Karpas-422 (cell line): Measurements from ENCODE around the gene F11. TPM values are rescaled to one million over a fixed set of nuclear protein-coding genes. Genes with fewer than 3 reads are reported as not detected.
"Not testable (repeated sequence)": the region's sequence is repeated elsewhere in the genome, so short reads cannot be mapped to it uniquely, and the experiment has no call there.

Source experiments
- DNase-seq: peaks from one replicate; pipeline ENCODE4 v3.0.0-alpha.2; 2015
- H2AFZ ChIP-seq: fragments of 200-600 bp; sonication (generic); 2 replicates; pipeline ENCODE4 v1.6.1; 2014; ENCODE audit warnings: antibody characterized with exemption, low read length, mixed read lengths
- H3K27ac ChIP-seq: fragments of 200-600 bp; sonication (generic); 2 replicates; pipeline ENCODE4 v1.5.1; 2014; ENCODE audit warnings: mild to moderate bottlenecking, low read length, moderate library complexity
- H3K27me3 ChIP-seq: fragments of 200-600 bp; sonication (generic); 2 replicates; pipeline ENCODE4 v1.6.1; 2014; ENCODE audit warnings: low read length, mixed read lengths
- H3K36me3 ChIP-seq: fragments of 200-600 bp; sonication (generic); 2 replicates; pipeline ENCODE4 v1.6.1; 2014; ENCODE audit warnings: low read length, mixed read lengths; ENCODE audit not compliant: insufficient read depth
- H3K4me1 ChIP-seq: fragments of 200-600 bp; sonication (generic); 2 replicates; pipeline ENCODE4 v1.6.1; 2014; ENCODE audit warnings: mild to moderate bottlenecking, low read length, mixed read lengths
- H3K4me2 ChIP-seq: fragments of 200-600 bp; sonication (generic); 2 replicates; pipeline ENCODE4 v1.6.1; 2014; ENCODE audit warnings: low read length, low read depth, mild to moderate bottlenecking; ENCODE audit not compliant: poor library complexity, severe bottlenecking
- H3K4me3 ChIP-seq: fragments of 200-600 bp; sonication (generic); 2 replicates; pipeline ENCODE4 v1.5.1; 2014; ENCODE audit warnings: mild to moderate bottlenecking, antibody characterized with exemption, low read length, mixed read lengths
- H3K79me2 ChIP-seq: fragments of 200-600 bp; sonication (generic); 2 replicates; pipeline ENCODE4 v1.6.1; 2014; ENCODE audit warnings: mild to moderate bottlenecking, low read length, mixed read lengths
- H3K9ac ChIP-seq: fragments of 200-600 bp; sonication (generic); 2 replicates; pipeline ENCODE4 v1.6.0; 2014; ENCODE audit warnings: low read length
- H3K9me2 ChIP-seq: fragments of 200-600 bp; sonication (generic), shearing (Covaris generic); replicated peaks from 2 replicates; pipeline ENCODE4 v1.6.0; 2014; ENCODE audit warnings: mild to moderate bottlenecking, low read length, moderate library complexity; ENCODE audit not compliant: insufficient read depth
- H3K9me3 ChIP-seq: fragments of 300-700, 200-600 bp; sonication (generic); 2 replicates; pipeline ENCODE4 v1.6.1; 2014; ENCODE audit warnings: low read length, mixed read lengths
- H4K20me1 ChIP-seq: fragments of 200-600 bp; sonication (generic); 2 replicates; pipeline ENCODE4 v1.6.1; 2014; ENCODE audit warnings: mild to moderate bottlenecking, antibody characterized with exemption, low read length, low read depth; ENCODE audit not compliant: insufficient read depth
- total RNA-seq: library from RNA; depleted of rRNA; stranded (reverse); fragments of >200 nt; shearing (Covaris generic); gene quantifications from 2 replicates; pipeline ENCODE4 v1.2.3, GENCODE V29; 2014; ENCODE audit warnings: low replicate concordance

F11 gene
- total RNA-seq, 1 experiment from 2014 or later, result 0.34 TPM

GRCh38 chr4:186227744-186228513 is 38.1 kb upstream of the F11 start:
- Histone ChIP-seq H3K4me2 (no peak overlapping the region), H3K9me2 (no peaks in the 10 kb centered on the region), H4K20me1 (no peaks in the 10 kb centered on the region), H3K9me3 (0 out of 2 replicates have a peak, but pooled peaks cover 3% of the 10 kb centered on the region), H3K9ac (no peak overlapping the region), H3K27ac (no peak overlapping the region), H2AFZ (no peak overlapping the region), H3K36me3 (peaks cover 6% of the 10 kb centered on the region), H3K4me1 (no peaks in the 10 kb centered on the region), H3K4me3 (no peak overlapping the region), H3K27me3 (no peaks in the 10 kb centered on the region), H3K79me2 (no peaks in the 10 kb centered on the region)
- no peak for DNase-seq

- Histone ChIP-seq H3K9ac (no peak overlapping the region), H3K4me3 (no peak overlapping the region), H3K36me3 (peaks cover 6% of the 10 kb centered on the region), H4K20me1 (no peaks in the 10 kb centered on the region), H3K9me2 (no peaks in the 10 kb centered on the region), H3K27ac (no peak overlapping the region), H3K4me2 (no peak overlapping the region), H3K9me3 (0 out of 2 replicates have a peak, but pooled peaks cover 3% of the 10 kb centered on the region), H3K4me1 (no peaks in the 10 kb centered on the region), H3K79me2 (no peaks in the 10 kb centered on the region), H2AFZ (no peak overlapping the region), H3K27me3 (no peaks in the 10 kb centered on the region)
- no peak for DNase-seq
These were observed 37.5 kb upstream of the F11 start for GRCh38 chr4:186228514-186228894.

GRCh38 chr4:186234367-186234766 is 31.6 kb upstream of the F11 start:
- no peak overlapping the region for H2AFZ ChIP-seq

GRCh38 chr4:186236126-186236525 is 29.9 kb upstream of the F11 start:
- H3K4me3 ChIP-seq, result no peak overlapping the region
- DNase-seq, result no peak
- H3K9ac ChIP-seq, result no peak overlapping the region
- H2AFZ ChIP-seq, result no peak overlapping the region
- H3K9me3 ChIP-seq, result no peaks in the 10 kb centered on the region
- H3K79me2 ChIP-seq, result no peaks in the 10 kb centered on the region
- no peak overlapping the region for H3K27ac ChIP-seq
- H3K27me3 ChIP-seq, result no peaks in the 10 kb centered on the region
- H3K36me3 ChIP-seq, result no peaks in the 10 kb centered on the region
- H3K4me1 ChIP-seq, result no peaks in the 10 kb centered on the region
- H4K20me1 ChIP-seq, result no peaks in the 10 kb centered on the region
- H3K9me2 ChIP-seq, result no peaks in the 10 kb centered on the region
- no peak overlapping the region for H3K4me2 ChIP-seq

More at GRCh38 chr4:186234367-186234766, 31.6 kb upstream of the F11 start:
- Histone ChIP-seq H3K36me3 (no peaks in the 10 kb centered on the region; the same call in 1 of the 2 replicates), H3K27ac (no peak overlapping the region), H3K27me3 (no peaks in the 10 kb centered on the region), H3K4me2 (no peak overlapping the region), H3K9me2 (no peaks in the 10 kb centered on the region), H4K20me1 (no peaks in the 10 kb centered on the region), H3K4me1 (no peaks in the 10 kb centered on the region), H3K9me3 (no peaks in the 10 kb centered on the region), H3K4me3 (no peak overlapping the region), H3K79me2 (no peaks in the 10 kb centered on the region), H3K9ac (no peak overlapping the region)
- DNase-seq, result no peak

GRCh38 chr4:186240452-186240847 is 25.5 kb upstream of the F11 start:
- H3K9ac ChIP-seq, result no peak overlapping the region
- no peaks in the 10 kb centered on the region for H4K20me1 ChIP-seq

GRCh38 chr4:186240848-186241491 is 25.0 kb upstream of the F11 start:
- no peaks in the 10 kb centered on the region for H3K4me1 ChIP-seq
- H3K9ac ChIP-seq, result no peak overlapping the region
- H3K36me3 ChIP-seq, result no peaks in the 10 kb centered on the region

More at GRCh38 chr4:186240452-186240847, 25.5 kb upstream of the F11 start:
- H3K4me3 ChIP-seq, result no peak overlapping the region
- H2AFZ ChIP-seq, result no peak overlapping the region
- H3K27me3 ChIP-seq, result no peaks in the 10 kb centered on the region
- H3K4me1 ChIP-seq, result no peaks in the 10 kb centered on the region
- no peak for DNase-seq
- H3K36me3 ChIP-seq, result no peaks in the 10 kb centered on the region
- H3K79me2 ChIP-seq, result no peaks in the 10 kb centered on the region
- no peak overlapping the region for H3K27ac ChIP-seq
- H3K9me3 ChIP-seq, result no peaks in the 10 kb centered on the region
- no peak overlapping the region for H3K4me2 ChIP-seq
- no peaks in the 10 kb centered on the region for H3K9me2 ChIP-seq

GRCh38 chr4:186241616-186242015 is 24.4 kb upstream of the F11 start:
- Histone ChIP-seq H3K9me3 (no peaks in the 10 kb centered on the region), H3K9me2 (no peaks in the 10 kb centered on the region), H3K36me3 (no peaks in the 10 kb centered on the region), H3K4me3 (no peak overlapping the region), H3K4me2 (no peak overlapping the region), H3K27ac (no peak overlapping the region), H3K27me3 (no peaks in the 10 kb centered on the region), H3K9ac (no peak overlapping the region), H4K20me1 (no peaks in the 10 kb centered on the region), H3K4me1 (no peaks in the 10 kb centered on the region), H3K79me2 (no peaks in the 10 kb centered on the region), H2AFZ (no peak overlapping the region)
- no peak for DNase-seq

More at GRCh38 chr4:186240848-186241491, 25.0 kb upstream of the F11 start:
- no peaks in the 10 kb centered on the region for H3K79me2 ChIP-seq
- H4K20me1 ChIP-seq, result no peaks in the 10 kb centered on the region
- no peaks in the 10 kb centered on the region for H3K9me2 ChIP-seq
- no peak overlapping the region for H3K4me2 ChIP-seq
- H3K27me3 ChIP-seq, result no peaks in the 10 kb centered on the region
- no peak overlapping the region for H3K27ac ChIP-seq
- DNase-seq, result no peak
- no peak overlapping the region for H2AFZ ChIP-seq
- no peaks in the 10 kb centered on the region for H3K9me3 ChIP-seq
- H3K4me3 ChIP-seq, result no peak overlapping the region

GRCh38 chr4:186242031-186242430 is 24.0 kb upstream of the F11 start:
- not testable (repeated sequence) for DNase-seq, H3K79me2 ChIP-seq, H4K20me1 ChIP-seq, H3K9ac ChIP-seq, H3K4me1 ChIP-seq, H3K4me3 ChIP-seq, H3K4me2 ChIP-seq, H3K27me3 ChIP-seq, H3K9me3 ChIP-seq, H2AFZ ChIP-seq, H3K27ac ChIP-seq, H3K36me3 ChIP-seq, H3K9me2 ChIP-seq
